ENCODE data around the gene MLXIPL.

- TF ChIP-seq POLR2A (IDR thresholded peaks at IDR 0.05) (no peak), CTCF (IDR thresholded peaks at IDR 0.05) (no peak), POLR2AphosphoS5 (IDR thresholded peaks at IDR 0.05) (no peak)
These were observed 44.0 kb upstream of the MLXIPL start for GRCh38 chr7:73668103-73668885.

Data from breast epithelium (tissue), 3 donors.